Gastroesophageal sphincter (tissue), 4 donors: ENCODE data around the gene STARD6. TPM values are rescaled to one million over a fixed set of nuclear protein-coding genes. Genes with fewer than 3 reads are reported as not detected.

Source experiments
- ATAC-seq: fragments of 150-250 bp; one replicate; pipeline ENCODE4 v1.9.1; 2016; ENCODE audit warnings: mild to moderate bottlenecking, moderate library complexity
- H3K27ac ChIP-seq, 4 donors: fragments of 200-600 bp; sonication (generic) in 3 of 4; 1 replicate in 3 of 4; 2 replicates in 1 of 4; pipeline ENCODE4 v1.5.1; 2016 to 2019
- H3K27me3 ChIP-seq: fragments of 200-600 bp; sonication (generic); one replicate; pipeline ENCODE4 v1.5.1; 2019
- H3K36me3 ChIP-seq, 2 donors: fragments of 200-600 bp; sonication (generic); one replicate each; pipeline ENCODE4 v1.5.1; 2019; ENCODE audit warnings: control low read depth in 1 of 2
- H3K4me1 ChIP-seq, 3 donors: fragments of 200-600 bp; sonication (generic); 1 replicate in 2 of 3; 2 replicates in 1 of 3; pipeline ENCODE4 v1.5.1; 2016 to 2019; ENCODE audit warnings: control low read depth in 2 of 3
- H3K4me3 ChIP-seq, 2 donors: fragments of 200-600 bp; sonication (generic); one replicate each; pipeline ENCODE4 v1.5.1; 2019; ENCODE audit warnings: mild to moderate bottlenecking in 1 of 2, moderate library complexity in 1 of 2
- H3K9me3 ChIP-seq, 3 donors: fragments of 200-600 bp; sonication (generic); one replicate each; pipeline ENCODE4 v1.5.1; 2017 to 2019; ENCODE audit warnings: control low read depth in 2 of 3
- CTCF ChIP-seq, 4 experiments: fragments of 200-600 bp in 2 of 4; fragments of 450-650 bp in 2 of 4; sonication (generic) in 1 of 4; IDR thresholded peaks; one replicate each; pipeline ENCODE4 v1.5.1; 2017 to 2019; ENCODE audit warnings: antibody characterized with exemption in 4 of 4, mild to moderate bottlenecking in 2 of 4, moderate library complexity in 2 of 4
- EP300 ChIP-seq: sonication (generic); formaldehyde crosslinking; IDR thresholded peaks from one replicate; pipeline ENCODE4 v1.6.1; 2017; ENCODE audit warnings: antibody characterized with exemption, mild to moderate bottlenecking
- POLR2A ChIP-seq, 2 donors: fragments of 450-650 bp; IDR thresholded peaks; one replicate each; pipeline ENCODE4 v1.6.1; 2017; ENCODE audit warnings: antibody characterized with exemption in 2 of 2, mild to moderate bottlenecking in 2 of 2, moderate library complexity in 1 of 2
- POLR2AphosphoS5 ChIP-seq: sonication (generic); formaldehyde crosslinking; IDR thresholded peaks from one replicate; pipeline ENCODE4 v1.6.1; 2017; ENCODE audit warnings: antibody characterized with exemption
- WGBS, 2 donors: methylation state at CpG; one replicate each; pipeline ENCODE4 v1.1.5; 2018; ENCODE audit warnings: low coverage in 1 of 2; 5-methylcytosine and 5-hydroxymethylcytosine counted together
- total RNA-seq, 4 donors: library from RNA; depleted of rRNA; stranded (reverse); fragments of >200 nt; gene quantifications; one replicate each; pipeline ENCODE4 v1.1.0, GENCODE V29; 2016

STARD6 gene
- total RNA-seq, 4 donors from 2014 or later: not detected

GRCh38 chr18:54296062-54296461, 61.6 kb downstream of the STARD6 start:
- no peak overlapping the region for H3K4me3 ChIP-seq
- 96 to 97% methylated on average over 2 of the region's 2 CpGs for WGBS, 2 donors
- H3K27me3 ChIP-seq: no peaks in the 10 kb centered on the region
- no peaks in the 10 kb centered on the region for H3K4me1 ChIP-seq
- peaks cover 0 to 23% (median 0%) of the 10 kb centered on the region in 3 donors for H3K9me3 ChIP-seq
- ATAC-seq: no peak
- peaks cover 0 to 43% of the 10 kb centered on the region in 2 donors for H3K36me3 ChIP-seq
- no peak overlapping the region for H3K27ac ChIP-seq
- TF ChIP-seq CTCF (IDR thresholded peaks at IDR 0.05) (no peak), EP300 (no peak), POLR2AphosphoS5 (no peak), POLR2A (IDR thresholded peaks at IDR 0.05) (no peak)

GRCh38 chr18:54294274-54294673, 63.4 kb downstream of the STARD6 start:
- TF ChIP-seq EP300 (no peak), CTCF (IDR thresholded peaks at IDR 0.05) (no peak)
- Histone ChIP-seq H3K27ac (no peak overlapping the region), H3K36me3 (peaks cover 0 to 60% of the 10 kb centered on the region in 2 donors), H3K4me1 (no peaks in the 10 kb centered on the region), H3K9me3 (peaks cover 0 to 7% (median 0%) of the 10 kb centered on the region in 3 donors), H3K4me3 (no peak overlapping the region), H3K27me3 (no peaks in the 10 kb centered on the region)
- no peak for ATAC-seq
- 93 to 98% methylated on average over 4 of the region's 4 CpGs for WGBS, 2 donors

GRCh38 chr18:54284981-54285785, 72.5 kb downstream of the STARD6 start:
- 71% methylated on average over 5 to 8 of the region's 8 CpGs for WGBS, 2 donors
- H3K27me3 ChIP-seq: no peaks in the 10 kb centered on the region
- H3K4me3 ChIP-seq: no peak overlapping the region
- no peaks in the 10 kb centered on the region for H3K4me1 ChIP-seq
- H3K27ac ChIP-seq: no peak overlapping the region
- H3K9me3 ChIP-seq: peaks cover 0 to 6% (median 0%) of the 10 kb centered on the region in 3 donors
- no peak for TF ChIP-seq EP300
- TF ChIP-seq POLR2A (IDR thresholded peaks at IDR 0.05): no peak
- TF ChIP-seq POLR2AphosphoS5: no peak
- no peak for TF ChIP-seq CTCF (IDR thresholded peaks at IDR 0.05)
- ATAC-seq: no peak
- H3K36me3 ChIP-seq: peaks cover 4 to 97% of the 10 kb centered on the region in 2 donors

GRCh38 chr18:54284535-54284934, 73.1 kb downstream of the STARD6 start:
- H3K27me3 ChIP-seq: no peaks in the 10 kb centered on the region
- peaks cover 0 to 6% (median 0%) of the 10 kb centered on the region in 3 donors for H3K9me3 ChIP-seq
- H3K27ac ChIP-seq: no peak overlapping the region
- no peak for TF ChIP-seq CTCF (IDR thresholded peaks at IDR 0.05)
- TF ChIP-seq POLR2AphosphoS5: no peak
- no peak for TF ChIP-seq POLR2A (IDR thresholded peaks at IDR 0.05)
- TF ChIP-seq EP300: no peak
- H3K4me1 ChIP-seq: no peaks in the 10 kb centered on the region
- ATAC-seq: no peak
- 88 to 96% methylated on average over 3 of the region's 3 CpGs for WGBS, 2 donors
- peaks cover 4 to 97% of the 10 kb centered on the region in 2 donors for H3K36me3 ChIP-seq
- H3K4me3 ChIP-seq: no peak overlapping the region

- H3K27ac ChIP-seq: no peak overlapping the region
- H3K4me3 ChIP-seq: no peak overlapping the region
- no peaks in the 10 kb centered on the region for H3K9me3 ChIP-seq
- H3K27me3 ChIP-seq: no peaks in the 10 kb centered on the region
- H3K4me1 ChIP-seq: no peaks in the 10 kb centered on the region
- H3K36me3 ChIP-seq: peaks cover 0 to 89% of the 10 kb centered on the region in 2 donors
- ATAC-seq: no peak
- TF ChIP-seq POLR2A (IDR thresholded peaks at IDR 0.05) (no peak), EP300 (no peak), POLR2AphosphoS5 (no peak), CTCF (IDR thresholded peaks at IDR 0.05) (no peak)
Measured at GRCh38 chr18:54280220-54280569, 77.5 kb downstream of the STARD6 start.
